ENCODE data around the gene RUNX3. TPM values are rescaled to one million over a fixed set of nuclear protein-coding genes. Genes with fewer than 3 reads are reported as not detected.

Gene RUNX3
- total RNA-seq, 1 donor: not detected

DNA sequence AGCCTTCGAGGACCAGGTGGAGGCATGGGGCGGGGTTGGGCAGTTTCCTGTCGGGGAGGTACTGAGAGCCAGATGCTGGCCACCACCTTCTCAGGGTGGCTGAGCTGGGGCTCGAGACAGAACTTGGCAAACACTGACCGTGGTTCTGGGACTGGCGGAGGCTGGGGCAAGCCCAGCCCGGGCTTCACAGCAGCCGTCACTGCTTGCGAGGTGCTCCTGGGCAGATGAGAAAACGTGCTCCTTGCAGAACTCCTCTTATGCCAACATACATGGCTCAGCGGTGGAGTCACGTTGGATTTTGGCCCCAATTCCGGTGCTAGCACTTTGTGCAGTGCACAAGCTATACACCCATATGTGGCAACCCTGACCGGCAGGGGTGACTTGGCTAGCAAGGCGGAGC lies 69.2 kb downstream of the RUNX3 start:
- TF ChIP-seq, protein P1, sequence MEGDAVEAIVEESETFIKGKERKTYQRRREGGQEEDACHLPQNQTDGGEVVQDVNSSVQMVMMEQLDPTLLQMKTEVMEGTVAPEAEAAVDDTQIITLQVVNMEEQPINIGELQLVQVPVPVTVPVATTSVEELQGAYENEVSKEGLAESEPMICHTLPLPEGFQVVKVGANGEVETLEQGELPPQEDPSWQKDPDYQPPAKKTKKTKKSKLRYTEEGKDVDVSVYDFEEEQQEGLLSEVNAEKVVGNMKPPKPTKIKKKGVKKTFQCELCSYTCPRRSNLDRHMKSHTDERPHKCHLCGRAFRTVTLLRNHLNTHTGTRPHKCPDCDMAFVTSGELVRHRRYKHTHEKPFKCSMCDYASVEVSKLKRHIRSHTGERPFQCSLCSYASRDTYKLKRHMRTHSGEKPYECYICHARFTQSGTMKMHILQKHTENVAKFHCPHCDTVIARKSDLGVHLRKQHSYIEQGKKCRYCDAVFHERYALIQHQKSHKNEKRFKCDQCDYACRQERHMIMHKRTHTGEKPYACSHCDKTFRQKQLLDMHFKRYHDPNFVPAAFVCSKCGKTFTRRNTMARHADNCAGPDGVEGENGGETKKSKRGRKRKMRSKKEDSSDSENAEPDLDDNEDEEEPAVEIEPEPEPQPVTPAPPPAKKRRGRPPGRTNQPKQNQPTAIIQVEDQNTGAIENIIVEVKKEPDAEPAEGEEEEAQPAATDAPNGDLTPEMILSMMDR (IDR thresholded peaks at IDR 0.05; ENCODE audit: insufficient read depth, low read depth, low read length): no peak
- no peak for DNase-seq (ENCODE audit: low read depth)
- H3K4me3 ChIP-seq (ENCODE audit: low read depth, low read length): no peak overlapping the region

DNA sequence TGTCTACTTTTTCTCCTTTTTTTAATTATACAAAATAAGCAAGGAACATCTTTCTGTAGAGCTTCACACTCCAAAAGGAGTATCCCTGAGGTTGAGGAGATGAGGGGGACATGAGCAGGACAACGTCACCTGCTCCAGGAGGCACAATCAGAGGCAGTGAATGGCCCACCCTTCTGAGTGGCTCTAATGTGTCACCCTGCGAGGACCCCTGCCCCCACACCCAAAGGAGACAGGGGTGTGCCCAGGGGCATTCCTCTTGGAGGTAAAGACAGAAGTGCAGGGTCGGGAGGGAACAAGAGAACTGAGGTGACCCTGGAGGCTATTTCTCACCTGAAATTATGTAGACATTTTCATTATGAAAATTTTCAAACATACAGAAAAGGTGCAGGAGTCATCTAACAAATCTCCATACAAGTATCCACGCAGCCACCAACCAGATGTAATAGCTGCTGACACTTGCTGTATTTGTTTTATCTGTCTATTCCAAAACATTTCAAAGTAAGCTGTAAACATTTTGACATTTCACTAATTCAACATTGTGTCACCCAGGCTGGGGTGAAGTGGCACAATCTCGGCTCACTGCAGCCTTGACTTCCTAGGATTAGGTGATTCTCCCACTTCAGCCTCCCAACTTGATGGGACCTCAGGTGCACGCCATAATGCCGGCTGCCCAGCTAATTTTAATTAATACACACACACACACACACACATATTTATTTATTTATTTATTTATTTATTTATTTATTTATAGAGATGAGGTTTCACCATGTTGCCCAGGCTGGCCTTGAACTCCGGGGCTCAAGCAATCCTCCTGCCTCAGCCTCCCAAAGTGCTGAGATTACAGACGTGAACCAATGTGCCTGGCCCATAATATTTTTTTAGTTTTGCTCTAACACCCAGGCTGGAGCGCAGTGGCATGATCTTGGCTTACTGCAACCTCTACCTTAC lies 70.7 kb downstream of the RUNX3 start:
- TF ChIP-seq, protein P1 (IDR thresholded peaks at IDR 0.05; ENCODE audit: insufficient read depth, low read depth, low read length): no peak
- peak; percentile 21 for DNase-seq (ENCODE audit: low read depth)
- H3K4me3 ChIP-seq (ENCODE audit: low read depth, low read length): no peak overlapping the region

DNA sequence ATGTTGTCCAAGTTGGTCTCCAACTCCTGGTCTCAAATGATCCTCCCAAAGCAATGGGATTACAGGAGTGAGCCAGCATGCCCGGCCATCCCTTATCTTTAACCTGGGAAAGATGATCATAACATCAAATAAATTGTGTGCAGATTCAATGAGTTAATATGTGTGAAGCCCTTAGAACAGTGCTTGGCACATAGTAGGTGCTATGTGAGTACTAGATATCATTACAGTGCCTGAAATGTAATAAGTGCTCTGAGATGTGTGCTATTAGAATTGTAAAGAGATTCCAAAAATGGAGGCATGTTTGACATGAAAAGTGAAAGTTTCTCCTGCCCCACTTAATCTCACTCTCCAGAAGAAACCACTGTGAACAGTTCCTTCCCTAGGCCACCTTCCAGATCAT lies 71.8 kb downstream of the RUNX3 start:
- no peak for DNase-seq (ENCODE audit: low read depth)
- TF ChIP-seq, protein P1 (IDR thresholded peaks at IDR 0.05; ENCODE audit: insufficient read depth, low read depth, low read length): no peak
- no peak overlapping the region for H3K4me3 ChIP-seq (ENCODE audit: low read depth, low read length)

DNA sequence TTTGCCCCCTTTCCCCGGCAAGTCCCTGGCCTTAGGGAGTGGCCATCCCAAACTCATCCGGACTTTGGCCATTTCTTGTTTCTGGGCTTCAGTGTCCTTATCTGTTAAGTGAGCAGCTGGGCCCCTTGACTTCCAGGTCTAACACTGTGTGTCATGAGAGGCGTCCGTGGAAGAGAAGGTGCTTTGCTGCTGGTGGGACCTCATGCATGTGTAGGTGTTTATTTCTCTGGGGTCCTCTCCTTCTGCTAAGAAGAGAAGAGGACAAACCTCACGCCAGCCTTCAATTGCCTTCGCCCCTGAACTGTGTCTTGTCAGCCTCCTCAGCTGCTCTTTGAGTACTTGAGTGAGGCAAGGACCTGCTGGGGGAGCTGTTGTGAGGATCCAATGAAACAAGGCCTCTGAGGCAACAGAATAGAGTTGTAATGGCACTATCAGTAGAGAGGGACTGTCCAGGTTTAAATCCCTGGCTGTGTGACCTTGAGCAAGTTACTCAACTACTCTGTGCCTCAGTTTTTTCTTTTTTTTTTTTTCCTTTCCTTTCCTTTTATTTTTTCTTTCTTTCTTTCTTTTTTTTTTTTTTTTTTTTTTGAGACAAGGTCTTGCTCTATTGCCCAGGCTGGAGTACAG lies 72.5 kb downstream of the RUNX3 start:
- TF ChIP-seq, protein P1 (IDR thresholded peaks at IDR 0.05; ENCODE audit: insufficient read depth, low read depth, low read length): no peak
- DNase-seq (ENCODE audit: low read depth): no peak
- H3K4me3 ChIP-seq (ENCODE audit: low read depth, low read length): no peak overlapping the region

DNA sequence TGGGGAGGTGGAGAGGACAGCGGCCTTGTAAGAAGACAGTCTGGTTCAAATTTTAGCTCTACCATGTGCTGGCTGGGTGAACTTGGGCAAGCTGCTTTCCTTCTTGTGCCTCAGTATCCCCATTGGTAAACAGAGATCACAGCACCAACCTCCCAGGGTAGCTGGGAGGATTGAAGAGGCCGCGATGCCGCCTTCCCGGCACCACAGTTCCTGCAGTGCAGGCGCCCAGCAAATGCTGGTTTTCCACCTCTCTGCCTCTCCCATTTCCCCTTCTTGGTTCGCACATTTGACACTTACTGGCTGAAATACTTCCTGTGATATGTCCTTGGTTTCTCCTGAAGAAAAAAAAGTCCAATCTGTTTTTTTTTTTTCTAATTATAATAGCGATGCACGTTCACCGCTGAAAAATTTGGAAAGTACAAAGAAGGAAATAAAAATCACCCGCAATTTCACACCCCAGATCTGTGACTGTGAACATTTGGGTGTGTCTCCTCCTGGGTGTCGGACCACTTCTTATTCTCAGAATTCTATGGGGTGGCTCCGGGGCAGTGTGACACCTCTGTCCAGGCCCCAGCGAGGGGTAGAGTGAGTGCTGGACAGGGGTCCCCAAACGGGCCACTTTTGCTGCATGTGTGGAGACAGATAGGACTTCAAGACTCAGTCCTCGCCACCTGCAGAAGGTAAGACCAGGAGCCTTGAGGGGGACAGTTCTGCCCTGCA lies 73.1 kb downstream of the RUNX3 start:
- no peak for DNase-seq (ENCODE audit: low read depth)
- no peak overlapping the region for H3K4me3 ChIP-seq (ENCODE audit: low read depth, low read length)
- TF ChIP-seq, protein P1 (IDR thresholded peaks at IDR 0.05; ENCODE audit: insufficient read depth, low read depth, low read length): no peak

DNA sequence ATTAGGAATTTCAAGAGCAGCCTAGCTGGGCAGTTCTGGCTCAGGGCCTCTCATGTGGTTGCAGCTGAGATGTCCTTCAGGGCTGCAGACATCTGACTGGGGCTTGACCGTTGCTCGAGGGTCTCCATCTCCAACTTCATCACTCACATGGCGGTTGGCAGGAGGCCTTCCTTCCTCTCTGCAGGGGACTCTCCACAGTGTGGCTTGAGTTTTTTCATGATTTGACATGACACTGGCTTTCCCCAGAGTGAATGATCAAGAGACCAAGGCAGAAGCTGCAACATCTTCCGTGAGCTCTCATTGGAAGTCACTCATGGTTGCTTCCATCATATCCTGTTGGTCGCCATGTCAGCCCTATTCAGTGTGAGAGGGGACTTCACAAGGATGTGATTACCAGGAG lies 74.6 kb downstream of the RUNX3 start:
- DNase-seq (ENCODE audit: low read depth): no peak
- TF ChIP-seq, protein P1 (IDR thresholded peaks at IDR 0.05; ENCODE audit: insufficient read depth, low read depth, low read length): no peak
- no peak overlapping the region for H3K4me3 ChIP-seq (ENCODE audit: low read depth, low read length)
